GM12878 (cell line): ENCODE data around the gene SF3B5. TPM values are rescaled to one million over a fixed set of nuclear protein-coding genes. Genes with fewer than 3 reads are reported as not detected.

Source experiments
- ATAC-seq: fragments of 200-7000 bp; cut with Tn5 transposase; 3 replicates; pipeline ENCODE4 v1.9.1; 2020; ENCODE audit warnings: mild to moderate bottlenecking, moderate library complexity
- BruUV-seq: library from RNA; stranded (reverse); fragments of 400-500 nt; replicated peaks from 2 replicates; lab custom pipeline; 2021; lab: Mats Ljungman, UMichigan
- CTCF ChIA-PET: fragments of 300-600 bp; sonication (Branson Sonifier 250); formaldehyde crosslinking; extraction: SDS; loops from one replicate; lab custom pipeline; 2021; ENCODE audit warnings: inconsistent platforms; lab: Yijun Ruan, JAX
- POLR2A ChIA-PET: fragments of 350-600 bp; formaldehyde crosslinking; extraction: SDS; loops from one replicate; lab custom pipeline; 2021; ENCODE audit warnings: inconsistent platforms; lab: Charles Lee
- RAD21 ChIA-PET: fragments of 300-600 bp; sonication (Branson Sonifier 250); formaldehyde crosslinking; loops from one replicate; lab custom pipeline; 2023; ENCODE audit warnings: antibody characterized with exemption; ENCODE audit not compliant: unreplicated experiment; lab: Charles Lee
- SMC1A ChIA-PET: fragments of 300-600 bp; sonication (Branson Sonifier 250); formaldehyde crosslinking; loops from one replicate; lab custom pipeline; 2023; ENCODE audit not compliant: unreplicated experiment, uncharacterized antibody; lab: Charles Lee
- DNase-seq: peaks from one replicate; pipeline ENCODE4 v3.0.0-alpha.2; 2011; ENCODE audit warnings: low read depth, low spot score
- FAIRE-seq: peaks from 3 replicates; lab custom pipeline; 2011; peaks lifted over from hg19 to GRCh38; lab: Jason Lieb, UNC
- H2AFZ ChIP-seq: 2 replicates; pipeline ENCODE4 v1.6.0; 2011; ENCODE audit warnings: low read depth, low read length, control low read depth; ENCODE audit not compliant: control insufficient read depth
- H3K27ac ChIP-seq: 2 replicates; pipeline ENCODE4 v1.5.1; 2011; ENCODE audit warnings: control low read depth; ENCODE audit not compliant: control insufficient read depth, insufficient read depth
- H3K27me3 ChIP-seq, 2 experiments: replicated peaks in 1 of 2; 2 replicates each; pipeline versions ENCODE4 v1.6.0 to v1.6.1; 2011; ENCODE audit warnings: low read length in 1 of 2; ENCODE audit not compliant: control insufficient read depth in 2 of 2, insufficient read depth in 2 of 2
- H3K36me3 ChIP-seq, 2 experiments: 2 replicates each; pipeline ENCODE4 v1.5.1; 2011; ENCODE audit warnings: low read length in 1 of 2; ENCODE audit not compliant: control insufficient read depth in 2 of 2, insufficient read depth in 2 of 2
- H3K4me1 ChIP-seq: 2 replicates; pipeline ENCODE4 v1.6.1; 2011; ENCODE audit warnings: mild to moderate bottlenecking, low read length, moderate library complexity, mixed read lengths; ENCODE audit not compliant: control insufficient read depth, insufficient read depth
- H3K4me2 ChIP-seq: 2 replicates; pipeline ENCODE4 v1.6.0; 2011; ENCODE audit warnings: control low read depth; ENCODE audit not compliant: control insufficient read depth, insufficient read depth
- H3K4me3 ChIP-seq: fragments of 200-600 bp; sonication (generic); 2 replicates; pipeline ENCODE4 v1.5.1; 2016
- H3K79me2 ChIP-seq: 2 replicates; pipeline ENCODE4 v1.6.0; 2011; ENCODE audit warnings: low read length; ENCODE audit not compliant: control insufficient read depth, insufficient read depth
- H3K9ac ChIP-seq: 2 replicates; pipeline ENCODE4 v1.8.0; 2011; ENCODE audit warnings: low read length, control low read depth, mixed read lengths; ENCODE audit not compliant: control insufficient read depth, insufficient read depth
- H3K9me3 ChIP-seq: replicated peaks from 3 replicates; pipeline ENCODE4 v1.5.1; 2011; ENCODE audit warnings: mild to moderate bottlenecking, low read length; ENCODE audit not compliant: control insufficient read depth, insufficient read depth
- H4K20me1 ChIP-seq: 2 replicates; pipeline ENCODE4 v1.6.0; 2011; ENCODE audit not compliant: control insufficient read depth, insufficient read depth
- CEBPZ ChIP-seq: fragments of 150-350 bp; IDR thresholded peaks from 2 replicates; pipeline ENCODE4 v1.6.1; 2016; ENCODE audit warnings: low read depth, low read length
- EP300 ChIP-seq, 2 experiments: fragments of 150-350 bp in 1 of 2; IDR thresholded peaks; 2 replicates each; pipeline ENCODE4 v1.6.1; 2011 to 2012; ENCODE audit warnings: low read depth in 2 of 2, low read length in 2 of 2, borderline replicate concordance in 1 of 2, improper control_type of control experiment in 1 of 2, inconsistent platforms in 1 of 2; ENCODE audit not compliant: control insufficient read depth in 1 of 2
- FOXM1 ChIP-seq: IDR thresholded peaks from 2 replicates; pipeline ENCODE4 v1.6.1; 2012; ENCODE audit warnings: low read depth, mild to moderate bottlenecking, inconsistent platforms, low read length, moderate library complexity
- IRF4 ChIP-seq: IDR thresholded peaks from 2 replicates; pipeline ENCODE4 v1.6.1; 2011; ENCODE audit warnings: low read depth, low read length
- MAX ChIP-seq: IDR thresholded peaks from 2 replicates; pipeline ENCODE4 v1.6.1; 2012; ENCODE audit warnings: low read depth, low read length, improper control_type of control experiment
- NFIC ChIP-seq: IDR thresholded peaks from 2 replicates; pipeline ENCODE4 v1.6.1; 2012; ENCODE audit warnings: low read depth, mild to moderate bottlenecking, inconsistent platforms, low read length, moderate library complexity
- NFXL1 ChIP-seq: fragments of 450-650 bp; IDR thresholded peaks from 2 replicates; pipeline ENCODE4 v1.6.1; 2017; ENCODE audit warnings: antibody characterized with exemption, mild to moderate bottlenecking, borderline replicate concordance
- RAD21 ChIP-seq: IDR thresholded peaks from 2 replicates; pipeline ENCODE4 v1.6.1; 2011; ENCODE audit warnings: mild to moderate bottlenecking, low read depth, low read length, moderate library complexity; ENCODE audit not compliant: insufficient read depth
- SIN3A ChIP-seq: IDR thresholded peaks from 2 replicates; pipeline ENCODE4 v1.6.1; 2012; ENCODE audit warnings: low read depth, low read length, improper control_type of control experiment
- SMAD1 ChIP-seq: fragments of 450-650 bp; IDR thresholded peaks from 2 replicates; pipeline ENCODE4 v1.6.1; 2018; ENCODE audit warnings: mild to moderate bottlenecking, low read depth; ENCODE audit not compliant: partially characterized antibody
- SMC3 ChIP-seq: IDR thresholded peaks from 2 replicates; pipeline ENCODE4 v1.6.1; 2011; ENCODE audit warnings: low read length, improper control_type of control experiment, borderline replicate concordance
- SREBF1 ChIP-seq: IDR thresholded peaks from 2 replicates; pipeline ENCODE4 v1.6.1; 2012; ENCODE audit warnings: mild to moderate bottlenecking, low read length
- YY1 ChIP-seq: IDR thresholded peaks from 2 replicates; pipeline ENCODE4 v1.6.1; 2011; ENCODE audit warnings: low read depth, mild to moderate bottlenecking, low read length
- ZBTB40 ChIP-seq: fragments of 450-650 bp; IDR thresholded peaks from 2 replicates; pipeline ENCODE4 v1.6.1; 2016; ENCODE audit warnings: mild to moderate bottlenecking, moderate library complexity, borderline replicate concordance
- WGBS: methylation state at CpG from one replicate; pipeline ENCODE4 v1.1.6; 2016; ENCODE audit warnings: low lambda C conversion rate; ENCODE audit not compliant: insufficient replicate concordance, insufficient coverage; ENCODE audit errors: missing lambda C conversion rate; 5-methylcytosine and 5-hydroxymethylcytosine counted together
- in situ Hi-C: fragments of 300-500 bp; cut with MboI; formaldehyde crosslinking; loops from 9 replicates; pipeline ENCODE4 v1.14.3; 2018; ENCODE audit warnings: mixed read lengths
- intact Hi-C: fragments of 100-400 bp; cut with micrococcal nuclease; formaldehyde crosslinking; loops from one replicate; pipeline ENCODE4 v1.14.2; 2022; ENCODE audit not compliant: unreplicated experiment
- polyA plus RNA-seq, 11 experiments: library from polyadenylated mRNA; depleted of rRNA in 4 of 11; unstranded in 6 of 11; stranded (reverse) in 5 of 11; fragments of >200 nt; fragmentation: Nextera tagmentation in 4 of 11; fragmentation: Illumina TruSeq in 1 of 11; extraction: Ambion mirVana in 4 of 11; extraction: Trizol in 1 of 11; gene quantifications; 1 replicate in 1 of 11; 2 replicates in 10 of 11; pipeline versions ENCODE4 v1.2.1 to v1.2.3, GENCODE V29; 2011 to 2016; ENCODE audit warnings: inconsistent platforms in 2 of 11, missing spikeins in 2 of 11, low read depth in 1 of 11
- total RNA-seq, 4 experiments: library from RNA; depleted of rRNA in 3 of 4; stranded (reverse); fragments of >200 nt in 3 of 4; fragmentation: Illumina TruSeq in 1 of 4; extraction: Trizol in 1 of 4; gene quantifications; 2 replicates each; pipeline versions ENCODE4 v1.2.1 to v1.2.3, GENCODE V29; 2013 to 2021

SF3B5 gene
- total and polyA plus RNA-seq, 10 of the 15 experiments (the other 5 are each of a cell fraction or from before 2014, with no cell fraction given) = 220 to 864 (median 341) TPM

DNA sequence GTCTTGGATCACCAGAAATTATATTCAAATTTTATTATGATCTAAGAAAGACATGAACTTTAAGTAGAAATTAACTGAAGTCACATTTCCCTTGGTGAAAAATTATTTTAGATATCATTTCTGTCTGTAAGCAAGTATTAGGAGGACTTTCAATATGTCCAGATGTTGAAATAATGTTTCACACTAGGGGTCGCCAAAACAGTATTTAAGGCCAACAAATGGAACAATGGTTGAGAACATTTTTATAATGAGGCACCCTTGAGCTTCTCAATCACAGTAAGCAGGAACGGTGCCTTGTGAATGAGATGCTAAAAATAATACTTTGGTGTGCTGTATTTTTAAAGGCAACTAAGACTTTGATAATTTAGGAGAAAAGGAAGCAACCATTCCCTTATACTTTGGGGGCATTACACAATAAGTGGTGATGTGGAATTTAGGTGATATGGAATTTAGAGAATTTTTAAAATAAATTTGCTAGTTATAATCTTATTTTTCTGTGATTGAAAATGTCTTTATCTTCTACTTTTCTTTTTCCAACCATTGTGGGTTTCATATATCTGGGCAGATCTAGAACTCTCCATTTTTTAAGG is 9.6 kb upstream of the SF3B5 start:
- DNase-seq = peak; percentile 53
- RAD21 ChIA-PET = interaction anchor here (0.9 to 4.4 kb wide), 17 partner anchors 10 to 382 kb away, joined by 3 to 87 read pairs (median 4); partner anchors contain the start of gene SF3B5
- ATAC-seq = peak; percentile 97
- CTCF ChIA-PET = interaction anchor here (0.6 to 6.6 kb wide), 26 partner anchors 9 to 1630 kb away, joined by 3 to 142 read pairs (median 5); partner anchors contain the start of gene SF3B5
- Histone ChIP-seq H3K4me1 (no peaks in the 10 kb centered on the region), H3K4me3 (no peak overlapping the region), H3K79me2 (no peaks in the 10 kb centered on the region), H3K9ac (no peak overlapping the region), H3K4me2 (no peak overlapping the region), H4K20me1 (no peaks in the 10 kb centered on the region), H3K27ac (no peak overlapping the region), H3K36me3 (no peaks in the 10 kb centered on the region), H2AFZ (no peak overlapping the region), H3K27me3 (no peaks in the 10 kb centered on the region), H3K9me3 (no peaks in the 10 kb centered on the region)
- POLR2A ChIA-PET = no interaction called here
- WGBS = 0% methylated on average over 2 of the region's 2 CpGs
- in situ Hi-C loops = no loop called here
- no TSS peak for BruUV-seq
- peak; percentile 92 for FAIRE-seq
- intact Hi-C loops = loop anchor here (1.0 kb wide), 3 partner anchors 46 to 377 kb away; no protein-coding TSS in a partner anchor
- SMC1A ChIA-PET = interaction anchor here (0.6 to 6.6 kb wide), 23 partner anchors 8 to 530 kb away, joined by 3 to 125 read pairs (median 4); partner anchors contain the start of gene STX11
- TF ChIP-seq CEBPZ = no peak
- TF ChIP-seq SREBF1 = no peak
- TF ChIP-seq MAX = no peak
- TF ChIP-seq IRF4 = no peak
- TF ChIP-seq FOXM1 = 0 out of 2 replicates have a peak, but pooled peaks have one; percentile 54
- peak; percentile 19; the same call in 1 of the 2 replicates for TF ChIP-seq YY1
- peak; percentile 99 for TF ChIP-seq SMC3
- peak; percentile 99 for TF ChIP-seq RAD21
- TF ChIP-seq SIN3A = no peak
- TF ChIP-seq ZBTB40 = no peak
- no peak for TF ChIP-seq SMAD1
- TF ChIP-seq EP300 (IDR thresholded peaks at IDR 0.05; ENCODE audit: borderline replicate concordance in 1 of 2, control insufficient read depth in 1 of 2, low read depth in 2 of 2, low read length in 2 of 2) = no peak
- TF ChIP-seq NFXL1 = no peak
- TF ChIP-seq NFIC = no peak
